Panc1 (cell line): ENCODE data around the gene GULP1. TPM values are rescaled to one million over a fixed set of nuclear protein-coding genes. Genes with fewer than 3 reads are reported as not detected.

Experiments
- ATAC-seq: fragments of 200-7000 bp; cut with Tn5 transposase; 2 replicates; pipeline ENCODE4 v1.9.1; 2020; ENCODE audit warnings: mild to moderate bottlenecking, moderate library complexity
- BruUV-seq: library from RNA; stranded (reverse); fragments of 400-500 nt; replicated peaks from 2 replicates; lab custom pipeline; 2021; lab: Mats Ljungman, UMichigan
- CTCF ChIA-PET: fragments of 300-600 bp; sonication (Branson Sonifier 250); formaldehyde crosslinking; loops from one replicate; lab custom pipeline; 2022; ENCODE audit warnings: antibody characterized with exemption; lab: Charles Lee
- POLR2A ChIA-PET: fragments of 300-600 bp; sonication (Branson Sonifier 250); formaldehyde crosslinking; loops from one replicate; lab custom pipeline; 2022; ENCODE audit warnings: antibody characterized with exemption; lab: Charles Lee
- DNase-seq: peaks from one replicate; pipeline ENCODE4 v3.0.0-alpha.2; 2010; ENCODE audit warnings: low read depth, low spot score
- H3K27ac ChIP-seq: 2 replicates; pipeline ENCODE4 v1.5.1; 2011; ENCODE audit warnings: mild to moderate bottlenecking, low read length, inconsistent platforms
- H3K27me3 ChIP-seq: fragments of 200-500 bp; sonication (Bioruptor generic); 2 replicates; pipeline ENCODE4 v1.6.0; 2014; ENCODE audit warnings: low read length, inconsistent platforms; ENCODE audit not compliant: control insufficient read depth, insufficient read depth
- H3K36me3 ChIP-seq: fragments of 200-500 bp; sonication (Bioruptor generic); 2 replicates; pipeline ENCODE4 v1.5.1; 2014; ENCODE audit warnings: inconsistent platforms, mild to moderate bottlenecking, low read length, moderate library complexity; ENCODE audit not compliant: control insufficient read depth, insufficient read depth
- H3K4me1 ChIP-seq: 2 replicates; pipeline ENCODE4 v1.5.1; 2011; ENCODE audit warnings: inconsistent platforms, mild to moderate bottlenecking, low read length, moderate library complexity; ENCODE audit not compliant: control insufficient read depth, insufficient read depth
- H3K4me3 ChIP-seq, 2 experiments: 2 replicates each; pipeline ENCODE4 v1.5.1; 2011 to 2012; ENCODE audit warnings: low read depth in 2 of 2, low read length in 2 of 2, mild to moderate bottlenecking in 2 of 2, inconsistent platforms in 1 of 2, moderate library complexity in 1 of 2
- H3K9me3 ChIP-seq: fragments of 200-500 bp; sonication (Bioruptor generic); 2 replicates; pipeline ENCODE4 v1.5.1; 2014; ENCODE audit warnings: low read depth, mild to moderate bottlenecking, inconsistent platforms, low read length, moderate library complexity; ENCODE audit not compliant: control insufficient read depth, insufficient read depth
- CTCF ChIP-seq: fragments of 450-650 bp; IDR thresholded peaks from 2 replicates; pipeline ENCODE4 v1.5.1; 2017; ENCODE audit warnings: mild to moderate bottlenecking
- POLR2AphosphoS5 ChIP-seq: IDR thresholded peaks from 2 replicates; pipeline ENCODE4 v1.6.1; 2012; ENCODE audit warnings: mild to moderate bottlenecking, low read depth, low read length, moderate library complexity
- REST ChIP-seq, 2 experiments: IDR thresholded peaks; 2 replicates each; pipeline ENCODE4 v1.6.1; 2011 to 2012; ENCODE audit warnings: low read depth in 2 of 2, control low read depth in 1 of 2, low read length in 1 of 2, mild to moderate bottlenecking in 1 of 2, moderate library complexity in 1 of 2; ENCODE audit not compliant: insufficient read depth in 1 of 2
- SIN3A ChIP-seq: IDR thresholded peaks from 2 replicates; pipeline ENCODE4 v1.6.1; 2012; ENCODE audit warnings: low read depth, mild to moderate bottlenecking, low read length, moderate library complexity, borderline replicate concordance; ENCODE audit not compliant: insufficient read depth
- TCF7L2 ChIP-seq: IDR thresholded peaks from 2 replicates; pipeline ENCODE4 v1.6.1; 2011; ENCODE audit warnings: mild to moderate bottlenecking, low read depth, low read length, inconsistent platforms
- in situ Hi-C: cut with HindIII; loops from 2 replicates; pipeline ENCODE4 v1.10.0; 2016; ENCODE audit warnings: low sequenced_read_pairs, low pct_unique_long_range_greater_than_20kb
- intact Hi-C: fragments of 100-400 bp; cut with micrococcal nuclease; formaldehyde crosslinking; loops from one replicate; pipeline ENCODE4 v1.10.0; 2022; ENCODE audit not compliant: unreplicated experiment
- total RNA-seq: library from RNA; stranded (reverse); gene quantifications from one replicate; pipeline ENCODE4 v1.2.1, GENCODE V29; 2021; ENCODE audit not compliant: unreplicated experiment

GULP1 gene
- total RNA-seq, 1 experiment from 2014 or later, result 51.5 TPM

- Histone ChIP-seq H3K4me3 (no peak overlapping the region), H3K27ac (0 out of 2 replicates have a peak overlapping the region, but pooled peaks have one; percentile 23), H3K36me3 (peaks cover 2% of the 10 kb centered on the region; the same call in 1 of the 2 replicates), H3K27me3 (no peaks in the 10 kb centered on the region), H3K4me1 (no peaks in the 10 kb centered on the region; the same call in 1 of the 2 replicates), H3K9me3 (no peaks in the 10 kb centered on the region)
- intact Hi-C loops (no loop called here), in situ Hi-C loops (no loop called here)
- no peak for ATAC-seq
- TF ChIP-seq CTCF (no peak), SIN3A (no peak), POLR2AphosphoS5 (no peak), REST (IDR thresholded peaks at IDR 0.05; ENCODE audit: insufficient read depth in 1 of 2, low read depth in 2 of 2, low read length in 1 of 2) (no peak), TCF7L2 (no peak)
- ChIA-PET CTCF (no interaction called here), POLR2A (no interaction called here)
- no peak for DNase-seq
- BruUV-seq, result no TSS peak
Observed at GRCh38 chr2:188527141-188527540, 235.5 kb downstream of the GULP1 start.

GRCh38 chr2:188527581-188527993, 235.9 kb downstream of the GULP1 start:
- in situ Hi-C loops, result no loop called here
- no peak overlapping the region for H3K4me3 ChIP-seq
- no TSS peak for BruUV-seq
- ChIA-PET CTCF (no interaction called here), POLR2A (no interaction called here)
- no peak for TF ChIP-seq POLR2AphosphoS5
- TF ChIP-seq REST (IDR thresholded peaks at IDR 0.05; ENCODE audit: insufficient read depth in 1 of 2, low read depth in 2 of 2, low read length in 1 of 2), result no peak
- no peak for TF ChIP-seq CTCF
- TF ChIP-seq SIN3A, result no peak
- TF ChIP-seq TCF7L2, result no peak
- no peaks in the 10 kb centered on the region for H3K27me3 ChIP-seq
- H3K9me3 ChIP-seq, result no peaks in the 10 kb centered on the region
- DNase-seq, result no peak
- no peak for ATAC-seq
- no peak overlapping the region for H3K27ac ChIP-seq
- H3K36me3 ChIP-seq, result peaks cover 2% of the 10 kb centered on the region; the same call in 1 of the 2 replicates
- H3K4me1 ChIP-seq, result no peaks in the 10 kb centered on the region; the same call in 1 of the 2 replicates
- intact Hi-C loops, result no loop called here
